ENCODE measurements around the gene SLC25A5. TPM values are rescaled to one million over a fixed set of nuclear protein-coding genes. Genes with fewer than 3 reads are reported as not detected.

SLC25A5 gene
- total and polyA plus RNA-seq, 11 donors: 48.7 to 590 (median 176) TPM

DNA sequence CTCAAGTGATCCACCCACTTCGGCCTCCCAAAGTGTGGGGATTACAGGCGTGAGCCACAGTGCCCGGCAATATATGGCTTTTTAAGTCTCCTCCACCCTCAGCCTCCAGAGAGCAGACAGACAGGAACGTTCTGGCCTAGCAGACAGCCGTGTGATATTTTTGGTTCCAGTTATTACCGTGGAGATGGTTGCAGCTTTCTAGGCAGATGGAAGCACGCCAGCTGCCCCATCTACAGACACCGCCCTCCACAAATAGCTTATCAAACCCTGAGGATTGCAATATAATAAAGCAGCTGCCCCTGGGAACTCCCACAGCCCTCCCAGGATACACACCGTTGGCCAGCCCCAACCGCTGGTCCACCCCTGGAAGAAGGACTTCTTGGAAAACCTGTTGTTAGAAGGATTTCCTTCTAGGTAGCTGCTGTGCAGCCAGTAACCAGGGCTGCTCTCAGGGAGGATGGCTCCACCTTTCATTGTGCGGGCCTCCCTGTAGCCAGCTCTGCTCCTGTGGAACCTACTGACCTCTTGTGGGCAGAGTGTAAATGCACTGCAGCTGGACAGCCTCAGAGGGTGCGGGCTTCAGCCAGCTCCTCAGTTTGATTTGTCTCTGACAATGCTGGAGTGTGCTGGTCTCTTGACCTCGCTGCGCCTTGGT, 44.0 kb downstream of the SLC25A5 start:
- Histone ChIP-seq H3K27me3 (no peaks in the 10 kb centered on the region), H3K4me3 (no peak overlapping the region), H3K4me1 (peaks cover 0 to 5% (median 0%) of the 10 kb centered on the region in 12 donors), H3K27ac (peak overlapping the region in 2 of 12 donors; percentile 40 to 48), H3K9me3 (no peaks in the 10 kb centered on the region), H3K36me3 (no peaks in the 10 kb centered on the region)
- 27 to 40% (median 29%) methylated on average over 13 to 14 of the region's 14 CpGs for WGBS, 4 donors
- DNase-seq (peak in 4 of 5 donors; percentile 45 to 67 (median 54)), ATAC-seq (peak; percentile 95 to 98 (median 96))
- TF ChIP-seq, protein P1, sequence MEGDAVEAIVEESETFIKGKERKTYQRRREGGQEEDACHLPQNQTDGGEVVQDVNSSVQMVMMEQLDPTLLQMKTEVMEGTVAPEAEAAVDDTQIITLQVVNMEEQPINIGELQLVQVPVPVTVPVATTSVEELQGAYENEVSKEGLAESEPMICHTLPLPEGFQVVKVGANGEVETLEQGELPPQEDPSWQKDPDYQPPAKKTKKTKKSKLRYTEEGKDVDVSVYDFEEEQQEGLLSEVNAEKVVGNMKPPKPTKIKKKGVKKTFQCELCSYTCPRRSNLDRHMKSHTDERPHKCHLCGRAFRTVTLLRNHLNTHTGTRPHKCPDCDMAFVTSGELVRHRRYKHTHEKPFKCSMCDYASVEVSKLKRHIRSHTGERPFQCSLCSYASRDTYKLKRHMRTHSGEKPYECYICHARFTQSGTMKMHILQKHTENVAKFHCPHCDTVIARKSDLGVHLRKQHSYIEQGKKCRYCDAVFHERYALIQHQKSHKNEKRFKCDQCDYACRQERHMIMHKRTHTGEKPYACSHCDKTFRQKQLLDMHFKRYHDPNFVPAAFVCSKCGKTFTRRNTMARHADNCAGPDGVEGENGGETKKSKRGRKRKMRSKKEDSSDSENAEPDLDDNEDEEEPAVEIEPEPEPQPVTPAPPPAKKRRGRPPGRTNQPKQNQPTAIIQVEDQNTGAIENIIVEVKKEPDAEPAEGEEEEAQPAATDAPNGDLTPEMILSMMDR (IDR thresholded peaks at IDR 0.05): peak; percentile 39 to 68 (median 55)
- no peak for TF ChIP-seq POLR2A (IDR thresholded peaks at IDR 0.05)
- intact Hi-C loops (cut with DNase I): loop anchor here in 6 of 10 donors (1.0 to 10.0 kb wide), 9 partner anchors 43 to 223 kb away; partner anchors contain the start of genes NKRF (in 1 of the 6) and UBE2A (in 1 of the 6)

DNA sequence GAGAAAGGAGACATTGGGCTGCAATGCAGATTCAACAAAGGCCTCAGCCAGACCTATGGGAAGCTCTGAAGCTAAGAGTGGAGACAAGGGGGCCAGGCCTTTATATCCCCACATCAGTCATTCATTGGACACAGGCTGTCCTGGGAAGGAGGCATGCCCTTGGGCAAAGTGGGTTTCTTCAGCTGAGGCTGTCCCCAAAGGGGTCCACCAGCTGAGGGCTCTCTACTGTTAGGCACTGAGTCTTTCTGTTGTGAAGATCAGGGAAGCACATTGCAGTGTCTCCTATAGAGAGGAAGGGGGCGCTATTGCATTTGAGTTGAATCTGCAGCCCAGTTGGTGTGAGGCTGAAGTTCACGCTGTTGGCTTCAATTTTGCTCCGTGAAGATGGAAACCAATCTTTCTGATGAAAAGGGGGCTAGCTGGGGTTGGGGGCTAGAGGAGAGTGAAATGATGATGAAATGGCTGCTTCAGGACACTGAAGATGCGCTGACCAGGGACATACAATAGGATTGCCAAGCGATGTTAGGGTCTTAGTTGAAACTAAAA, 48.0 kb downstream of the SLC25A5 start:
- H3K4me1 ChIP-seq: peaks cover 0 to 5% (median 0%) of the 10 kb centered on the region in 12 donors
- H3K27me3 ChIP-seq: no peaks in the 10 kb centered on the region
- no peaks in the 10 kb centered on the region for H3K36me3 ChIP-seq
- peak in 2 of 5 donors; percentile 16 to 18 for DNase-seq
- peak in 3 of 4 donors; percentile 66 to 76 (median 73) for ATAC-seq
- no peak overlapping the region for H3K4me3 ChIP-seq
- H3K27ac ChIP-seq: no peak overlapping the region
- H3K9me3 ChIP-seq: no peaks in the 10 kb centered on the region
- 27 to 41% (median 33%) methylated on average over 5 of the region's 5 CpGs for WGBS, 4 donors
- intact Hi-C loops (cut with DNase I): loop anchor here in 9 of 10 donors (2.0 to 10.0 kb wide), 9 partner anchors 59 to 219 kb away; partner anchors contain the start of genes NKRF (in 2 of the 9) and UBE2A (in 1 of the 9)
- TF ChIP-seq, protein P1 (IDR thresholded peaks at IDR 0.05): peak; percentile 58 to 73 (median 66)
- no peak for TF ChIP-seq POLR2A (IDR thresholded peaks at IDR 0.05)

DNA sequence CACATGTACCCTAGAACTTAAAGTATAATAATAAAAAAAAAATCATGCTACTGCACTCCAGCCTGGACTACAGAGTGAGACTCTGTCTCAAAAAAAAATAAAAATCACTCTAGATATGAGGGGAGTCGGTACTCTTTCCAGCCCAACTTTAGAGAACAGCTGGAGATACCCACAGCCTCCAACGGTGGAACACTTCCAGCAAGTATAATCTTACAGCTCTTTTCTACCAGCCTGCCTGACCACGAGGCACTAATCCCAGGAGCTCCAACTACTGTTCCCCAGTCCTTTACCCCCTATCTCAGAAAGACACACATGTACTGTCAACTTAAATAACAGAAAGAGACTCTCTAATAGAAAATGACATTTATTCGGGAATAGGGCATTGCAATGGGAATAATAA, 50.1 kb downstream of the SLC25A5 start:
- DNase-seq: no peak
- no peak for TF ChIP-seq POLR2A (IDR thresholded peaks at IDR 0.05)
- TF ChIP-seq, protein P1 (IDR thresholded peaks at IDR 0.05): no peak
- WGBS, 4 donors: 66 to 78% (median 72%) methylated on average over 4 of the region's 4 CpGs
- ATAC-seq: no peak
- Histone ChIP-seq H3K27me3 (no peaks in the 10 kb centered on the region), H3K4me1 (peaks cover 0 to 2% (median 0%) of the 10 kb centered on the region in 12 donors), H3K36me3 (no peaks in the 10 kb centered on the region), H3K4me3 (no peak overlapping the region), H3K27ac (no peak overlapping the region), H3K9me3 (no peaks in the 10 kb centered on the region)
- intact Hi-C loops (cut with DNase I): loop anchor here in 9 of 10 donors (5.0 to 10.0 kb wide), 8 partner anchors 56 to 216 kb away; partner anchors contain the start of genes NKRF (in 2 of the 9) and UBE2A (in 1 of the 9)

Other genes starting within 250 kb of the SLC25A5 start
- gene PGRMC1, start 232.2 kb upstream of the SLC25A5 start, total RNA-seq: 10 to 100 TPM; 12.6 to 28.6 (median 17.1) TPM
- gene PGRMC1, start 232.2 kb upstream of the SLC25A5 start, polyA plus RNA-seq: 10 to 100 TPM; 18.9 to 28.0 TPM
- gene SLC25A43, start 69.1 kb upstream of the SLC25A5 start, total RNA-seq: 1 to 10 TPM; 2.0 to 7.8 (median 3.2) TPM
- 1 to 10 TPM; 1.7 to 3.1 TPM for gene SLC25A43, start 69.1 kb upstream of the SLC25A5 start, polyA plus RNA-seq
- gene STEEP1, start 97.0 kb downstream of the SLC25A5 start, total RNA-seq: 10 to 100 TPM in 8 of 9 donors, 1 to 10 TPM in 1; 9.7 to 21.7 (median 16.7) TPM
- gene STEEP1, start 97.0 kb downstream of the SLC25A5 start, polyA plus RNA-seq: 10 to 100 TPM in 1 of 2 donors, 1 to 10 TPM in 1; 5.4 to 20.0 TPM
- 10 to 100 TPM; 37.3 to 72.4 (median 65.5) TPM for gene UBE2A, start 106.1 kb downstream of the SLC25A5 start, total RNA-seq
- gene UBE2A, start 106.1 kb downstream of the SLC25A5 start, polyA plus RNA-seq: 10 to 100 TPM; 51.5 to 86.2 TPM
- gene NKRF, start 138.0 kb downstream of the SLC25A5 start, total RNA-seq: 1 to 10 TPM; 3.9 to 6.0 (median 4.8) TPM
- gene NKRF, start 138.0 kb downstream of the SLC25A5 start, polyA plus RNA-seq: 1 to 10 TPM; 3.1 to 4.3 TPM
- gene SEPTIN6, start 224.7 kb downstream of the SLC25A5 start, total RNA-seq: 10 to 100 TPM in 5 of 9 donors, 1 to 10 TPM in 4; 7.6 to 36.4 (median 10.0) TPM
- gene SEPTIN6, start 224.7 kb downstream of the SLC25A5 start, polyA plus RNA-seq: 1 to 10 TPM; 3.3 to 7.2 TPM

Data from heart left ventricle (tissue), 16 donors.